Measurements from ENCODE around the gene POC1B.

The POC1B gene

GRCh38 chr12:89476904-89477595, 48.8 kb downstream of the POC1B start:
- no peak for TF ChIP-seq CTCF (IDR thresholded peaks at IDR 0.05; ENCODE audit: low read depth, low read length)
- no peak overlapping the region for H3K4me3 ChIP-seq (replicated peaks in 1 of 2; ENCODE audit: low read depth in 2 of 2, low read length in 2 of 2)
- DNase-seq (ENCODE audit: low read depth in 2 of 2): no peak

- no peak overlapping the region for H3K4me3 ChIP-seq (replicated peaks in 1 of 2; ENCODE audit: low read depth in 2 of 2, low read length in 2 of 2)
- DNase-seq (ENCODE audit: low read depth in 2 of 2): no peak
- TF ChIP-seq CTCF (IDR thresholded peaks at IDR 0.05; ENCODE audit: low read depth, low read length): no peak
Measured at GRCh38 chr12:89476232-89476631, 49.6 kb downstream of the POC1B start.

- no peak for TF ChIP-seq CTCF (IDR thresholded peaks at IDR 0.05; ENCODE audit: low read depth, low read length)
- no peak for DNase-seq (ENCODE audit: low read depth in 2 of 2)
- no peak overlapping the region for H3K4me3 ChIP-seq (replicated peaks in 1 of 2; ENCODE audit: low read depth in 2 of 2, low read length in 2 of 2)
Measured at GRCh38 chr12:89475203-89475990, 50.5 kb downstream of the POC1B start.

GRCh38 chr12:89474615-89475014, 51.2 kb downstream of the POC1B start:
- TF ChIP-seq CTCF (IDR thresholded peaks at IDR 0.05; ENCODE audit: low read depth, low read length): no peak
- no peak for DNase-seq (ENCODE audit: low read depth in 2 of 2)
- no peak overlapping the region for H3K4me3 ChIP-seq (replicated peaks in 1 of 2; ENCODE audit: low read depth in 2 of 2, low read length in 2 of 2)

- peak; percentile 27 to 77 for DNase-seq (ENCODE audit: low read depth in 2 of 2)
- H3K4me3 ChIP-seq (replicated peaks in 1 of 2; ENCODE audit: low read depth in 2 of 2, low read length in 2 of 2): no peak overlapping the region
- TF ChIP-seq CTCF (IDR thresholded peaks at IDR 0.05; ENCODE audit: low read depth, low read length): no peak
Measured at GRCh38 chr12:89472508-89472907, 53.3 kb downstream of the POC1B start.

- DNase-seq (ENCODE audit: low read depth in 2 of 2): peak; percentile 77 to 79
Measured at GRCh38 chr12:89470741-89471509, 54.9 kb downstream of the POC1B start.

More at GRCh38 chr12:89470741-89471509, 54.9 kb downstream of the POC1B start:
- no peak overlapping the region for H3K4me3 ChIP-seq (replicated peaks in 1 of 2; ENCODE audit: low read depth in 2 of 2, low read length in 2 of 2)
- TF ChIP-seq CTCF (IDR thresholded peaks at IDR 0.05; ENCODE audit: low read depth, low read length): peak; percentile 69

Data from cardiac fibroblast (primary cell).